SU-DHL-6 (cell line): ENCODE results near the gene CPT1B.

Experiments
- CTCF ChIP-seq: fragments of 200-600 bp; sonication (generic); IDR thresholded peaks from one replicate; pipeline ENCODE4 v1.5.1; 2017; ENCODE audit warnings: antibody characterized with exemption, mild to moderate bottlenecking, low read length, moderate library complexity; ENCODE audit not compliant: insufficient read depth, poor library complexity, severe bottlenecking
- EZH2phosphoT487 ChIP-seq: fragments of 200-600 bp; sonication (generic), shearing (Covaris generic); conservative IDR thresholded peaks from 2 replicates; pipeline ENCODE4 v1.6.1; 2018; ENCODE audit warnings: mild to moderate bottlenecking, antibody characterized with exemption, low read length, moderate library complexity, mixed read lengths

- TF ChIP-seq CTCF (no peak), EZH2phosphoT487 (no peak)
Observed at GRCh38 chr22:50521710-50522109, 56.5 kb downstream of the CPT1B start.
